Measurements from ENCODE around the gene ARHGEF28.

ARHGEF28 gene

GRCh38 chr5:73620334-73620687 is 5.7 kb upstream of the ARHGEF28 start:
- POLR2A ChIA-PET: no interaction called here
- DNase-seq (ENCODE audit: extremely low spot score): no peak
- no peak for TF ChIP-seq CTCF (IDR thresholded peaks at IDR 0.05; ENCODE audit: control extremely low read depth, extremely low read depth, low read depth, missing control alignments)
- CTCF ChIA-PET: no interaction called here

- DNase-seq (ENCODE audit: extremely low spot score): no peak
- ChIA-PET CTCF (interaction anchor here (1.7 kb wide), 1 partner anchor 69 kb away, joined by 5 read pairs; no protein-coding TSS in a partner anchor), POLR2A (no interaction called here)
- TF ChIP-seq CTCF (IDR thresholded peaks at IDR 0.05; ENCODE audit: control extremely low read depth, extremely low read depth, low read depth, missing control alignments): no peak
These were observed 2.9 kb upstream of the ARHGEF28 start for GRCh38 chr5:73623060-73623459.

- DNase-seq (ENCODE audit: extremely low spot score): no peak
- ChIA-PET CTCF (interaction anchor here (1.7 kb wide), 1 partner anchor 68 kb away, joined by 5 read pairs; no protein-coding TSS in a partner anchor), POLR2A (no interaction called here)
- TF ChIP-seq CTCF (IDR thresholded peaks at IDR 0.05; ENCODE audit: control extremely low read depth, extremely low read depth, low read depth, missing control alignments): no peak
These were observed 2.0 kb upstream of the ARHGEF28 start for GRCh38 chr5:73623901-73624404.

GRCh38 chr5:73624888-73625287 is 1.1 kb upstream of the ARHGEF28 start:
- ChIA-PET CTCF (interaction anchor here (2.1 kb wide), 1 partner anchor 69 kb away, joined by 6 read pairs; no protein-coding TSS in a partner anchor), POLR2A (no interaction called here)
- no peak for DNase-seq (ENCODE audit: extremely low spot score)
- TF ChIP-seq CTCF (IDR thresholded peaks at IDR 0.05; ENCODE audit: control extremely low read depth, extremely low read depth, low read depth, missing control alignments): no peak

- no peak for DNase-seq (ENCODE audit: extremely low spot score)
- CTCF ChIA-PET: interaction anchor here (1.4 to 2.8 kb wide), 3 partner anchors 28 to 68 kb away, joined by 3 to 6 read pairs (median 6); no protein-coding TSS in a partner anchor
- POLR2A ChIA-PET: no interaction called here
- TF ChIP-seq CTCF (IDR thresholded peaks at IDR 0.05; ENCODE audit: control extremely low read depth, extremely low read depth, low read depth, missing control alignments): no peak
These were observed 538 bp upstream of the ARHGEF28 start for GRCh38 chr5:73625372-73625943.

GRCh38 chr5:73626814-73627313 is 868 bp downstream of the ARHGEF28 start:
- no peak for DNase-seq (ENCODE audit: extremely low spot score)
- TF ChIP-seq CTCF (IDR thresholded peaks at IDR 0.05; ENCODE audit: control extremely low read depth, extremely low read depth, low read depth, missing control alignments): no peak
- ChIA-PET CTCF (interaction anchor here (1.4 to 2.8 kb wide), 3 partner anchors 29 to 67 kb away, joined by 3 to 6 read pairs (median 6); no protein-coding TSS in a partner anchor), POLR2A (no interaction called here)
